H1 (cell line): ENCODE data around the gene ZFAND6. TPM values are rescaled to one million over a fixed set of nuclear protein-coding genes. Genes with fewer than 3 reads are reported as not detected.

ENCODE experiments used
- CTCF ChIA-PET: fragments of 300-600 bp; sonication (Branson Sonifier 250); formaldehyde crosslinking; loops from one replicate; lab custom pipeline; 2021; ENCODE audit not compliant: partially characterized antibody; lab: Charles Lee
- POLR2A ChIA-PET: fragments of 300-600 bp; sonication (Branson Sonifier 250); formaldehyde crosslinking; loops from one replicate; lab custom pipeline; 2021; ENCODE audit warnings: inconsistent platforms; ENCODE audit not compliant: partially characterized antibody; lab: Charles Lee
- DNase-seq, 2 experiments: peaks; one replicate each; pipeline versions ENCODE4 v3.0.0 to v3.0.0-alpha.2; 2010 to 2022; ENCODE audit warnings: low spot score in 2 of 2, low read depth in 1 of 2, mixed read lengths in 1 of 2
- FAIRE-seq: peaks from 2 replicates; lab custom pipeline; 2011; peaks lifted over from hg19 to GRCh38; lab: Jason Lieb, UNC
- H2AFZ ChIP-seq: 2 replicates; pipeline ENCODE4 v1.8.1; 2012; ENCODE audit warnings: low read length, inconsistent platforms
- H2AK5ac ChIP-seq: 2 replicates; pipeline ENCODE4 v1.6.1; 2013; ENCODE audit warnings: low read depth, low read length
- H2BK120ac ChIP-seq: replicated peaks from 2 replicates; pipeline ENCODE3; 2013; ENCODE audit warnings: low read depth, low read length, inconsistent platforms
- H2BK12ac ChIP-seq: 2 replicates; pipeline ENCODE4 v1.6.1; 2013; ENCODE audit warnings: low read depth, low read length
- H2BK15ac ChIP-seq: 2 replicates; pipeline ENCODE4 v1.6.1; 2013; ENCODE audit warnings: low read length
- H2BK20ac ChIP-seq: 2 replicates; pipeline ENCODE4 v1.6.1; 2013; ENCODE audit warnings: low read length
- H2BK5ac ChIP-seq: 2 replicates; pipeline ENCODE4 v1.6.1; 2013; ENCODE audit warnings: low read depth, low read length
- H3K14ac ChIP-seq: 2 replicates; pipeline ENCODE4 v1.6.1; 2013; ENCODE audit warnings: inconsistent platforms; ENCODE audit not compliant: insufficient read length
- H3K18ac ChIP-seq: 2 replicates; pipeline ENCODE4 v1.6.1; 2013; ENCODE audit warnings: low read length; ENCODE audit errors: extremely low read depth
- H3K23ac ChIP-seq: 2 replicates; pipeline ENCODE4 v1.6.1; 2013; ENCODE audit warnings: inconsistent platforms; ENCODE audit not compliant: insufficient read length
- H3K23me2 ChIP-seq: 2 replicates; pipeline ENCODE4 v1.6.1; 2013; ENCODE audit warnings: low read depth, low read length
- H3K27ac ChIP-seq: 2 replicates; pipeline ENCODE4 v1.6.1; 2011; ENCODE audit warnings: low read depth, low read length, inconsistent platforms
- H3K27me3 ChIP-seq, 4 experiments: replicated peaks in 1 of 4; 1 replicate in 1 of 4; 2 replicates in 3 of 4; pipeline versions ENCODE4 v1.6.1 to v1.8.1; 2011 to 2013; ENCODE audit warnings: low read length in 3 of 4, mild to moderate bottlenecking in 3 of 4, inconsistent platforms in 2 of 4, mixed read lengths in 2 of 4, moderate library complexity in 1 of 4; ENCODE audit not compliant: control insufficient read depth in 3 of 4, insufficient read depth in 3 of 4; ENCODE audit errors: extremely low read depth in 1 of 4
- H3K36me3 ChIP-seq, 4 experiments: 2 replicates each; pipeline versions ENCODE4 v1.6.1 to v1.8.1; 2011 to 2013; ENCODE audit warnings: mild to moderate bottlenecking in 4 of 4, low read length in 3 of 4, moderate library complexity in 2 of 4, control low read depth in 1 of 4, inconsistent platforms in 1 of 4; ENCODE audit not compliant: insufficient read depth in 4 of 4, control insufficient read depth in 2 of 4
- H3K4ac ChIP-seq: replicated peaks from 2 replicates; pipeline ENCODE3; 2013; ENCODE audit warnings: low read length, low read depth, mixed read lengths, inconsistent platforms; ENCODE audit not compliant: insufficient read length
- H3K4me1 ChIP-seq, 4 experiments: replicated peaks in 1 of 4; 1 replicate in 1 of 4; 2 replicates in 3 of 4; pipeline versions ENCODE4 v1.6.1 to v1.8.1; 2011 to 2013; ENCODE audit warnings: low read length in 3 of 4, inconsistent platforms in 2 of 4, mixed read lengths in 1 of 4; ENCODE audit not compliant: insufficient read depth in 4 of 4, control insufficient read depth in 3 of 4
- H3K4me2 ChIP-seq, 2 experiments: 2 replicates each; pipeline versions ENCODE4 v1.6.1 to v1.8.1; 2011 to 2013; ENCODE audit warnings: low read depth in 2 of 2, low read length in 2 of 2, control low read depth in 1 of 2, inconsistent platforms in 1 of 2, mild to moderate bottlenecking in 1 of 2; ENCODE audit not compliant: insufficient read depth in 1 of 2
- H3K4me3 ChIP-seq, 4 experiments: fragments of 200-600, 300-600 bp in 1 of 4; sonication (generic), shearing (Covaris generic), sonication (Bioruptor Twin) in 1 of 4; 2 replicates each; pipeline versions ENCODE4 v1.5.1 to v1.8.1; 2011 to 2016; ENCODE audit warnings: low read length in 4 of 4, low read depth in 3 of 4, control low read depth in 2 of 4, inconsistent platforms in 2 of 4, mild to moderate bottlenecking in 2 of 4, mixed read lengths in 1 of 4, moderate library complexity in 1 of 4; ENCODE audit not compliant: insufficient read depth in 2 of 4; ENCODE audit errors: extremely low read depth in 1 of 4
- H3K56ac ChIP-seq: replicated peaks from 2 replicates; pipeline ENCODE3; 2013; ENCODE audit warnings: low read depth, mild to moderate bottlenecking, mixed read lengths, low read length, inconsistent platforms; ENCODE audit not compliant: insufficient read length
- H3K79me1 ChIP-seq: 2 replicates; pipeline ENCODE4 v1.6.1; 2013; ENCODE audit warnings: low read depth, low read length, control low read depth
- H3K79me2 ChIP-seq, 2 experiments: 2 replicates each; pipeline versions ENCODE4 v1.6.1 to v1.8.1; 2012 to 2013; ENCODE audit warnings: low read length in 2 of 2, mild to moderate bottlenecking in 2 of 2, inconsistent platforms in 1 of 2; ENCODE audit not compliant: insufficient read depth in 2 of 2, control insufficient read depth in 1 of 2
- H3K9ac ChIP-seq, 4 experiments: replicated peaks in 1 of 4; 1 replicate in 1 of 4; 2 replicates in 3 of 4; pipeline versions ENCODE4 v1.6.1 to v1.8.1; 2011 to 2013; ENCODE audit warnings: low read depth in 3 of 4, low read length in 3 of 4, control low read depth in 2 of 4, mild to moderate bottlenecking in 2 of 4, moderate library complexity in 2 of 4, inconsistent platforms in 1 of 4; ENCODE audit errors: extremely low read depth in 1 of 4
- H3K9me3 ChIP-seq, 2 experiments: 2 replicates each; pipeline versions ENCODE4 v1.6.1 to v1.8.1; 2012 to 2013; ENCODE audit warnings: mild to moderate bottlenecking in 2 of 2, moderate library complexity in 2 of 2, control low read depth in 1 of 2, inconsistent platforms in 1 of 2, low read depth in 1 of 2, low read length in 1 of 2, mixed read lengths in 1 of 2; ENCODE audit not compliant: insufficient read depth in 2 of 2
- H4K20me1 ChIP-seq, 2 experiments: replicated peaks in 1 of 2; 2 replicates each; pipeline versions ENCODE3 to v1.8.1; 2011 to 2013; ENCODE audit warnings: inconsistent platforms in 2 of 2, low read length in 2 of 2, mild to moderate bottlenecking in 1 of 2; ENCODE audit not compliant: insufficient read depth in 2 of 2, control insufficient read depth in 1 of 2
- H4K5ac ChIP-seq: 2 replicates; pipeline ENCODE4 v1.6.1; 2013; ENCODE audit warnings: low read length, low read depth, mixed read lengths, inconsistent platforms; ENCODE audit not compliant: insufficient read length
- H4K8ac ChIP-seq: 2 replicates; pipeline ENCODE4 v1.8.0; 2013; ENCODE audit warnings: mild to moderate bottlenecking, moderate library complexity, low read length, inconsistent platforms; ENCODE audit not compliant: insufficient read depth; ENCODE audit errors: extremely low read depth
- H4K91ac ChIP-seq: replicated peaks from 2 replicates; pipeline ENCODE3; 2013; ENCODE audit warnings: low read length, mixed read lengths, inconsistent platforms; ENCODE audit not compliant: insufficient read length
- CBX5 ChIP-seq: fragments of 300-800, 300-1000 bp; sonication (generic); IDR thresholded peaks from 2 replicates; pipeline ENCODE4 v1.7.1; 2016; ENCODE audit warnings: antibody characterized with exemption, low read length, low read depth
- HDAC2 ChIP-seq, 2 experiments: fragments of 300-600 bp in 1 of 2; sonication (generic) in 1 of 2; IDR thresholded peaks; 2 replicates each; pipeline ENCODE4 v1.6.1; 2011 to 2012; ENCODE audit warnings: low read depth in 2 of 2, low read length in 2 of 2, mild to moderate bottlenecking in 2 of 2, moderate library complexity in 2 of 2, borderline replicate concordance in 1 of 2, inconsistent platforms in 1 of 2
- RAD21 ChIP-seq, 2 experiments: IDR thresholded peaks in 1 of 2; conservative IDR thresholded peaks in 1 of 2; 2 replicates each; pipeline ENCODE4 v1.6.1; 2011; ENCODE audit warnings: low read depth in 2 of 2, low read length in 2 of 2, improper control_type of control experiment in 1 of 2, inconsistent platforms in 1 of 2, mild to moderate bottlenecking in 1 of 2, moderate library complexity in 1 of 2
- TAF1 ChIP-seq: IDR thresholded peaks from 2 replicates; pipeline ENCODE4 v1.6.1; 2011; ENCODE audit warnings: mild to moderate bottlenecking, low read depth, low read length
- WGBS, 2 experiments: shearing (Covaris generic) in 1 of 2; methylation state at CpG; one replicate each; pipeline versions ENCODE4 v1.1.6 to v1.1.7; 2013 to 2015; ENCODE audit warnings: low lambda C conversion rate in 2 of 2, mixed read lengths in 2 of 2, inconsistent platforms in 1 of 2, low coverage in 1 of 2, missing lambda C conversion rate in 1 of 2; ENCODE audit not compliant: insufficient replicate concordance in 2 of 2, insufficient coverage in 1 of 2, insufficient read length in 1 of 2; ENCODE audit errors: extremely low coverage in 1 of 2, missing lambda C conversion rate in 1 of 2; 5-methylcytosine and 5-hydroxymethylcytosine counted together
- polyA plus RNA-seq, 7 experiments: library from polyadenylated mRNA; depleted of rRNA in 3 of 7; stranded (reverse) in 5 of 7; unstranded in 2 of 7; fragments of >200 nt in 5 of 7; fragments of 200-250 nt in 2 of 7; gene quantifications; 1 replicate in 5 of 7; 2 replicates in 1 of 7; 4 replicates in 1 of 7; pipeline versions ENCODE4 v1.2.1 to v1.2.3, GENCODE V29; 2011 to 2013; ENCODE audit warnings: missing spikeins in 2 of 7, mixed read lengths in 2 of 7
- total RNA-seq: library from RNA; stranded (reverse); fragmentation: NEBNext Ultra II Directional; extraction: Animal tissue kit (Norgen Biotek cat#: 25700); gene quantifications from 2 replicates; pipeline ENCODE4 v1.2.1, GENCODE V29; 2021

The ZFAND6 gene
- total and polyA plus RNA-seq, 2 of the 8 experiments (the other 6 are each of a cell fraction or from before 2014, with no cell fraction given): 136 to 237 TPM

DNA sequence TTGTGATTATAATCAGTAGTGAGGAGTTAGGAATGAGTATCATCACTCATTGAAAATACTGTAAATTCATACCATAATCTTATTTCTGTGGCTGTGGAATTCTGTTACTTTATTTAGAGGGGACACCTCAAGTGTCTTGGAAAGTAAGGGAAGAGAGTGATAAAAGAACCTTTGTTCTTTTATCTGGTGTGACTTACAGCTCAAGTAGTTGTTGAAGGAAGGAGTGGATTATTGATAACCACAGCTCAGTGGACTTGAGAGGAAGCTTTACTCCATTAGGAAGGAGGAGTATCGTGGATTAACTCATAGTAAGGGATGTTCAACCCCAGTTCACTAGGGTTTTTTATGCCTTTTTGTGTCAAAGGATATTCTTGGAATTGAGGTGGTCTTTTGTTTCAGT is 61.2 kb downstream of the ZFAND6 start:
- peaks cover 4 to 16% (median 9%) of the 10 kb centered on the region in 4 experiments; a peak in 4 of 8 replicates for H3K36me3 ChIP-seq
- peaks cover 3% of the 10 kb centered on the region; the same call in 1 of the 2 replicates for H3K79me1 ChIP-seq
- no peak overlapping the region for H4K91ac ChIP-seq
- peaks cover 4 to 6% of the 10 kb centered on the region in 2 experiments for H4K20me1 ChIP-seq
- no peak overlapping the region for H3K9ac ChIP-seq
- no peak overlapping the region for H2BK15ac ChIP-seq
- H3K4me1 ChIP-seq: no peaks in the 10 kb centered on the region
- CTCF ChIA-PET: interaction anchor here (2.5 kb wide), 1 partner anchor 53 kb away, joined by 6 read pairs; no protein-coding TSS in a partner anchor
- H2AK5ac ChIP-seq: no peak overlapping the region
- TF ChIP-seq TAF1 (no peak), HDAC2 (IDR thresholded peaks at IDR 0.05; ENCODE audit: borderline replicate concordance in 1 of 2, low read depth in 2 of 2, low read length in 2 of 2) (no peak), CBX5 (no peak), RAD21 (IDR thresholded peaks at IDR 0.05 in 1 of 2, conservative IDR thresholded peaks at IDR 0.05 in 1 of 2; ENCODE audit: low read depth in 2 of 2, low read length in 2 of 2) (no peak)
- FAIRE-seq (no peak), DNase-seq (no peak)
- no peak overlapping the region for H3K56ac ChIP-seq
- no peak overlapping the region for H3K14ac ChIP-seq
- no peak overlapping the region for H2BK20ac ChIP-seq
- no peak overlapping the region for H4K8ac ChIP-seq
- H3K23ac ChIP-seq: no peak overlapping the region
- no peak overlapping the region for H3K4me3 ChIP-seq
- H3K23me2 ChIP-seq: no peaks in the 10 kb centered on the region
- H2BK120ac ChIP-seq: no peak overlapping the region
- POLR2A ChIA-PET: no interaction called here
- H2BK5ac ChIP-seq: no peak overlapping the region
- peaks cover 0 to 61% of the 10 kb centered on the region in 2 experiments; a peak in 2 of 4 replicates for H3K79me2 ChIP-seq
- no peak overlapping the region for H3K18ac ChIP-seq
- H4K5ac ChIP-seq: no peak overlapping the region
- H3K9me3 ChIP-seq: no peaks in the 10 kb centered on the region
- WGBS, 2 experiments: 100% methylated on average over 1 of the region's 1 CpG; no CpG with 5 or more reads in 1 of the 2 experiments
- H3K27ac ChIP-seq: no peak overlapping the region
- no peak overlapping the region for H2BK12ac ChIP-seq
- H3K4ac ChIP-seq: no peak overlapping the region
- H2AFZ ChIP-seq: no peak overlapping the region
- no peak overlapping the region for H3K4me2 ChIP-seq
- H3K27me3 ChIP-seq: no peaks in the 10 kb centered on the region
